K562 (cell line): Measurements from ENCODE around the gene DUS1L. TPM values are rescaled to one million over a fixed set of nuclear protein-coding genes. Genes with fewer than 3 reads are reported as not detected.

Experiments
- CEBPB ChIP-seq: fragments of 450-650 bp; IDR thresholded peaks from 2 replicates; pipeline ENCODE4 v1.6.1; 2016; ENCODE audit warnings: missing genetic modification characterization, missing compliant biosample characterization
- KLF13 ChIP-seq: fragments of 450-650 bp; IDR thresholded peaks from 2 replicates; pipeline ENCODE4 v1.6.1; 2016; ENCODE audit warnings: missing genetic modification characterization, low read depth, mild to moderate bottlenecking, missing compliant biosample characterization, moderate library complexity, borderline replicate concordance
- LARP7 ChIP-seq: fragments of 450-650 bp; IDR thresholded peaks from 2 replicates; pipeline ENCODE4 v1.6.1; 2016
- ZNF41 ChIP-seq: fragments of 250-450 bp; sonication (Bioruptor Pico); conservative IDR thresholded peaks from 2 replicates; pipeline ENCODE4 v1.4.0; 2020; ENCODE audit warnings: mild to moderate bottlenecking
- polyA plus RNA-seq, 8 experiments: library from polyadenylated mRNA; depleted of rRNA in 4 of 8; stranded (reverse) in 5 of 8; unstranded in 3 of 8; fragments of >200 nt; fragmentation: Nextera tagmentation in 2 of 8; fragmentation: Illumina TruSeq in 1 of 8; extraction: Ambion mirVana in 2 of 8; extraction: Trizol in 1 of 8; gene quantifications; 2 replicates each; pipeline versions ENCODE4 v1.2.1 to v1.2.3, GENCODE V29; 2011 to 2014; ENCODE audit warnings: inconsistent platforms in 1 of 8, missing spikeins in 1 of 8
- total RNA-seq, 7 experiments: library from RNA; depleted of rRNA in 6 of 7; stranded (reverse); fragments of >200 nt in 6 of 7; fragmentation: Illumina TruSeq in 2 of 7; extraction: Trizol in 2 of 7; gene quantifications; 2 replicates each; pipeline versions ENCODE4 v1.2.1 to v1.2.3, GENCODE V29; 2011 to 2021; ENCODE audit warnings: low replicate concordance in 1 of 7
- TF ChIP-seq, protein P1 (sequence below): fragments of 450-650 bp; formaldehyde crosslinking; IDR thresholded peaks from 2 replicates; pipeline ENCODE4 v1.4.0; 2020; ENCODE audit warnings: mild to moderate bottlenecking
- TF ChIP-seq, protein P2 (sequence below), 2 experiments: fragments of 250-450 bp in 1 of 2; fragments of 450-650 bp in 1 of 2; sonication (Bioruptor Pico) in 1 of 2; IDR thresholded peaks; 2 replicates each; pipeline versions ENCODE4 v1.6.1 to v1.8.0; 2016 to 2021; ENCODE audit warnings: mild to moderate bottlenecking in 2 of 2, moderate library complexity in 2 of 2, missing compliant biosample characterization in 1 of 2, missing genetic modification characterization in 1 of 2
- TF ChIP-seq, protein P3 (sequence below): fragments of 450-650 bp; IDR thresholded peaks from 2 replicates; pipeline ENCODE4 v1.6.1; 2018; ENCODE audit not compliant: partially characterized antibody
- TF ChIP-seq, protein P4 (sequence below): sonication (generic); formaldehyde crosslinking; IDR thresholded peaks from 2 replicates; pipeline ENCODE4 v1.8.0; 2022; ENCODE audit warnings: mild to moderate bottlenecking, missing genetic modification reagents
- TF ChIP-seq, protein P5 (sequence below): fragments of 250-450 bp; sonication (Bioruptor Pico); IDR thresholded peaks from 2 replicates; pipeline ENCODE4 v1.5.0; 2020; ENCODE audit warnings: mild to moderate bottlenecking, borderline replicate concordance
- TF ChIP-seq, protein P6 (sequence below): sonication (generic); formaldehyde crosslinking; IDR thresholded peaks from 2 replicates; pipeline ENCODE4 v1.4.0; 2020; ENCODE audit warnings: mild to moderate bottlenecking, missing genetic modification reagents

Gene DUS1L
- total and polyA plus RNA-seq, 9 of the 15 experiments (the other 6 are each of a cell fraction or from before 2014, with no cell fraction given): 7.8 to 210 (median 83.9) TPM

DNA sequence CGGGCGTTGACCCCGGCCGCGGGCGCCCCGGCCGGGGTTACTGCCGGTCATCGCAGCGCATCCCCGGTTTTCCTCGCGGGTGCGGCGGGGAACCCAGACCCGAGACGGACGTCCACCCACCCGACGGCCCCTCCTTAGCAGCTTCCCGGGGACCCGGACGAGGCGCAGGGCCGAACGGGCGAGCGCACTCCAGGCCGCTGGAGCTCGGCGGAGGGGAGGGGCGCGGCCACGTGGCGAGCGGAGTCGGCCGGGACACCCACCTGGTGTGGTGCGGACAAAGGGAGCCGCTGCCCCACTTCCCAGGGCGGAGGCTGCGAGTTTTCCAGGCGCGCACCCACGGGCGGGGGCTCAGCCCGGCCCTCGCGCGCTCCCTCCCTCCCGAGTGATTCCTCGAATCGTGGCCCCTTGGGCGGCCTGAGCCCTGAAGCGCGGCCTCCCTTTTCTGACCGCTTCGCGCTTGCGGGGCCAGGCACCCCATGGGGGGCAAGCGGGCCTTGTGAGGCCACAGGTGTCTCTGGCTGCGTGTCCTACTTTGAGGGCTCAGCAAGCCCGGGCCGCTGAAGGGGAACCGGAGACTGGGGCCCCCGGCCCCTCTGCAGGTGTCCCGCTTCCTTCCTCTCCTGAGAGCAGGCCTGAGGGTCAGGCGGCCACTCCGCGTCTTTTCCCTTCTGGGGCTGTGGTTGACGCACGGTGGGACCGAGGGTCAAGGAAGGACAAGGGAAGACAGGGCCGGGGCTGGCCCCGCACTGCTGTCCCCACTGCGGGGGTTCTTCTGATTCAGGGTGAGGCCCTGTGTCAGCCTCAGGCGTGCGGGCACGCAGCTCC is 33.5 kb upstream of the DUS1L start (continued):
- TF ChIP-seq, protein P1, sequence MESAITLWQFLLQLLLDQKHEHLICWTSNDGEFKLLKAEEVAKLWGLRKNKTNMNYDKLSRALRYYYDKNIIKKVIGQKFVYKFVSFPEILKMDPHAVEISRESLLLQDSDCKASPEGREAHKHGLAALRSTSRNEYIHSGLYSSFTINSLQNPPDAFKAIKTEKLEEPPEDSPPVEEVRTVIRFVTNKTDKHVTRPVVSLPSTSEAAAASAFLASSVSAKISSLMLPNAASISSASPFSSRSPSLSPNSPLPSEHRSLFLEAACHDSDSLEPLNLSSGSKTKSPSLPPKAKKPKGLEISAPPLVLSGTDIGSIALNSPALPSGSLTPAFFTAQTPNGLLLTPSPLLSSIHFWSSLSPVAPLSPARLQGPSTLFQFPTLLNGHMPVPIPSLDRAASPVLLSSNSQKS: no peak
- TF ChIP-seq, protein P2, sequence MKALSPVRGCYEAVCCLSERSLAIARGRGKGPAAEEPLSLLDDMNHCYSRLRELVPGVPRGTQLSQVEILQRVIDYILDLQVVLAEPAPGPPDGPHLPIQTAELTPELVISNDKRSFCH (CRISPR knock-in tag; IDR thresholded peaks at IDR 0.05): no peak
- TF ChIP-seq, protein P2 (tag; IDR thresholded peaks at IDR 0.05): 0 out of 2 replicates have a peak, but pooled peaks have one; percentile 57
- TF ChIP-seq, protein P3, sequence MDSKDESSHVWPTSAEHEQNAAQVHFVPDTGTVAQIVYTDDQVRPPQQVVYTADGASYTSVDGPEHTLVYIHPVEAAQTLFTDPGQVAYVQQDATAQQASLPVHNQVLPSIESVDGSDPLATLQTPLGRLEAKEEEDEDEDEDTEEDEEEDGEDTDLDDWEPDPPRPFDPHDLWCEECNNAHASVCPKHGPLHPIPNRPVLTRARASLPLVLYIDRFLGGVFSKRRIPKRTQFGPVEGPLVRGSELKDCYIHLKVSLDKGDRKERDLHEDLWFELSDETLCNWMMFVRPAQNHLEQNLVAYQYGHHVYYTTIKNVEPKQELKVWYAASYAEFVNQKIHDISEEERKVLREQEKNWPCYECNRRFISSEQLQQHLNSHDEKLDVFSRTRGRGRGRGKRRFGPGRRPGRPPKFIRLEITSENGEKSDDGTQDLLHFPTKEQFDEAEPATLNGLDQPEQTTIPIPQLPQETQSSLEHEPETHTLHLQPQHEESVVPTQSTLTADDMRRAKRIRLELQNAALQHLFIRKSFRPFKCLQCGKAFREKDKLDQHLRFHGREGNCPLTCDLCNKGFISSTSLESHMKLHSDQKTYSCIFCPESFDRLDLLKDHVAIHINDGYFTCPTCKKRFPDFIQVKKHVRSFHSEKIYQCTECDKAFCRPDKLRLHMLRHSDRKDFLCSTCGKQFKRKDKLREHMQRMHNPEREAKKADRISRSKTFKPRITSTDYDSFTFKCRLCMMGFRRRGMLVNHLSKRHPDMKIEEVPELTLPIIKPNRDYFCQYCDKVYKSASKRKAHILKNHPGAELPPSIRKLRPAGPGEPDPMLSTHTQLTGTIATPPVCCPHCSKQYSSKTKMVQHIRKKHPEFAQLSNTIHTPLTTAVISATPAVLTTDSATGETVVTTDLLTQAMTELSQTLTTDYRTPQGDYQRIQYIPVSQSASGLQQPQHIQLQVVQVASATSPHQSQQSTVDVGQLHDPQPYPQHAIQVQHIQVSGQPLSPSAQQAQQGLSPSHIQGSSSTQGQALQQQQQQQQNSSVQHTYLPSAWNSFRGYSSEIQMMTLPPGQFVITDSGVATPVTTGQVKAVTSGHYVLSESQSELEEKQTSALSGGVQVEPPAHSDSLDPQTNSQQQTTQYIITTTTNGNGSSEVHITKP: peak; percentile 25
- TF ChIP-seq ZNF41 (CRISPR knock-in tag) (no peak), KLF13 (tag) (peak; percentile 78), LARP7 (no peak), CEBPB (tag) (no peak)
- TF ChIP-seq, protein P4, sequence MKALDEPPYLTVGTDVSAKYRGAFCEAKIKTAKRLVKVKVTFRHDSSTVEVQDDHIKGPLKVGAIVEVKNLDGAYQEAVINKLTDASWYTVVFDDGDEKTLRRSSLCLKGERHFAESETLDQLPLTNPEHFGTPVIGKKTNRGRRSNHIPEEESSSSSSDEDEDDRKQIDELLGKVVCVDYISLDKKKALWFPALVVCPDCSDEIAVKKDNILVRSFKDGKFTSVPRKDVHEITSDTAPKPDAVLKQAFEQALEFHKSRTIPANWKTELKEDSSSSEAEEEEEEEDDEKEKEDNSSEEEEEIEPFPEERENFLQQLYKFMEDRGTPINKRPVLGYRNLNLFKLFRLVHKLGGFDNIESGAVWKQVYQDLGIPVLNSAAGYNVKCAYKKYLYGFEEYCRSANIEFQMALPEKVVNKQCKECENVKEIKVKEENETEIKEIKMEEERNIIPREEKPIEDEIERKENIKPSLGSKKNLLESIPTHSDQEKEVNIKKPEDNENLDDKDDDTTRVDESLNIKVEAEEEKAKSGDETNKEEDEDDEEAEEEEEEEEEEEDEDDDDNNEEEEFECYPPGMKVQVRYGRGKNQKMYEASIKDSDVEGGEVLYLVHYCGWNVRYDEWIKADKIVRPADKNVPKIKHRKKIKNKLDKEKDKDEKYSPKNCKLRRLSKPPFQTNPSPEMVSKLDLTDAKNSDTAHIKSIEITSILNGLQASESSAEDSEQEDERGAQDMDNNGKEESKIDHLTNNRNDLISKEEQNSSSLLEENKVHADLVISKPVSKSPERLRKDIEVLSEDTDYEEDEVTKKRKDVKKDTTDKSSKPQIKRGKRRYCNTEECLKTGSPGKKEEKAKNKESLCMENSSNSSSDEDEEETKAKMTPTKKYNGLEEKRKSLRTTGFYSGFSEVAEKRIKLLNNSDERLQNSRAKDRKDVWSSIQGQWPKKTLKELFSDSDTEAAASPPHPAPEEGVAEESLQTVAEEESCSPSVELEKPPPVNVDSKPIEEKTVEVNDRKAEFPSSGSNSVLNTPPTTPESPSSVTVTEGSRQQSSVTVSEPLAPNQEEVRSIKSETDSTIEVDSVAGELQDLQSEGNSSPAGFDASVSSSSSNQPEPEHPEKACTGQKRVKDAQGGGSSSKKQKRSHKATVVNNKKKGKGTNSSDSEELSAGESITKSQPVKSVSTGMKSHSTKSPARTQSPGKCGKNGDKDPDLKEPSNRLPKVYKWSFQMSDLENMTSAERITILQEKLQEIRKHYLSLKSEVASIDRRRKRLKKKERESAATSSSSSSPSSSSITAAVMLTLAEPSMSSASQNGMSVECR (CRISPR knock-in tag): peak; percentile 67
- TF ChIP-seq, protein P5, sequence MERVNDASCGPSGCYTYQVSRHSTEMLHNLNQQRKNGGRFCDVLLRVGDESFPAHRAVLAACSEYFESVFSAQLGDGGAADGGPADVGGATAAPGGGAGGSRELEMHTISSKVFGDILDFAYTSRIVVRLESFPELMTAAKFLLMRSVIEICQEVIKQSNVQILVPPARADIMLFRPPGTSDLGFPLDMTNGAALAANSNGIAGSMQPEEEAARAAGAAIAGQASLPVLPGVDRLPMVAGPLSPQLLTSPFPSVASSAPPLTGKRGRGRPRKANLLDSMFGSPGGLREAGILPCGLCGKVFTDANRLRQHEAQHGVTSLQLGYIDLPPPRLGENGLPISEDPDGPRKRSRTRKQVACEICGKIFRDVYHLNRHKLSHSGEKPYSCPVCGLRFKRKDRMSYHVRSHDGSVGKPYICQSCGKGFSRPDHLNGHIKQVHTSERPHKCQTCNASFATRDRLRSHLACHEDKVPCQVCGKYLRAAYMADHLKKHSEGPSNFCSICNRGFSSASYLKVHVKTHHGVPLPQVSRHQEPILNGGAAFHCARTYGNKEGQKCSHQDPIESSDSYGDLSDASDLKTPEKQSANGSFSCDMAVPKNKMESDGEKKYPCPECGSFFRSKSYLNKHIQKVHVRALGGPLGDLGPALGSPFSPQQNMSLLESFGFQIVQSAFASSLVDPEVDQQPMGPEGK: no peak
- TF ChIP-seq, protein P6, sequence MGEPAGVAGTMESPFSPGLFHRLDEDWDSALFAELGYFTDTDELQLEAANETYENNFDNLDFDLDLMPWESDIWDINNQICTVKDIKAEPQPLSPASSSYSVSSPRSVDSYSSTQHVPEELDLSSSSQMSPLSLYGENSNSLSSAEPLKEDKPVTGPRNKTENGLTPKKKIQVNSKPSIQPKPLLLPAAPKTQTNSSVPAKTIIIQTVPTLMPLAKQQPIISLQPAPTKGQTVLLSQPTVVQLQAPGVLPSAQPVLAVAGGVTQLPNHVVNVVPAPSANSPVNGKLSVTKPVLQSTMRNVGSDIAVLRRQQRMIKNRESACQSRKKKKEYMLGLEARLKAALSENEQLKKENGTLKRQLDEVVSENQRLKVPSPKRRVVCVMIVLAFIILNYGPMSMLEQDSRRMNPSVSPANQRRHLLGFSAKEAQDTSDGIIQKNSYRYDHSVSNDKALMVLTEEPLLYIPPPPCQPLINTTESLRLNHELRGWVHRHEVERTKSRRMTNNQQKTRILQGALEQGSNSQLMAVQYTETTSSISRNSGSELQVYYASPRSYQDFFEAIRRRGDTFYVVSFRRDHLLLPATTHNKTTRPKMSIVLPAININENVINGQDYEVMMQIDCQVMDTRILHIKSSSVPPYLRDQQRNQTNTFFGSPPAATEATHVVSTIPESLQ (CRISPR knock-in tag): no peak
